GM18951 (cell line): Measurements from ENCODE around the gene RAPGEF2.

ENCODE experiments used
- POLR2A ChIP-seq: IDR thresholded peaks from 4 replicates; pipeline ENCODE4 v1.6.1; 2011; ENCODE audit warnings: mild to moderate bottlenecking; ENCODE audit not compliant: insufficient read length, insufficient read depth; ENCODE audit errors: extremely low read depth
- in situ Hi-C: fragments of 300-500 bp; cut with MboI; formaldehyde crosslinking; loops from one replicate; pipeline ENCODE4 v1.12.0; 2022; ENCODE audit warnings: low sequenced_read_pairs, mixed read lengths, inconsistent platforms; ENCODE audit not compliant: unreplicated experiment

The RAPGEF2 gene

DNA sequence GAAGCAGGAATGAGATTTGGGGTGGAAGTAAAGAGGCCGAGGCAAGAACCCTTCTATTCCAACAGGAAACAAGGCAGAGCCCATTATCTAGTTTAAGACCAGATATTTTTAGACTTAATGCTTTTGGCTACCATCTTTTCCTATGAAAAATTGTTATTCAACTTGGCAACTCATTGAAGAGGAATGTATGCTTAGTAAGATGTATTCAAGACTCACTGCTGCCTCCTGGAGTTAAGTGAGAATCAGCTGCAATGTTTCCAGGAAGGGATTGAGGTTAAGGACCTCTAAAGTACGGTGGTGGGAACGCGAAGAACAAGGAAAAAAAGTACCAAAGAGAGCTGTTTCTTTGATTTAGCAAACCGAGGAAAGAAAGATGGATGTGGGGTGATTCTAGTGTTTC is 89.1 kb downstream of the RAPGEF2 start:
- TF ChIP-seq POLR2A: no peak
- in situ Hi-C loops: loop anchor here (25.0 kb wide), 1 partner anchor 455 kb away; no protein-coding TSS in a partner anchor

GRCh38 chr4:159193046-159193620 is 90.3 kb downstream of the RAPGEF2 start:
- in situ Hi-C loops: loop anchor here (25.0 kb wide), 1 partner anchor 456 kb away; no protein-coding TSS in a partner anchor
- TF ChIP-seq POLR2A: no peak

GRCh38 chr4:159195361-159195769 is 92.5 kb downstream of the RAPGEF2 start:
- no peak for TF ChIP-seq POLR2A
- in situ Hi-C loops: loop anchor here (25.0 kb wide), 1 partner anchor 458 kb away; no protein-coding TSS in a partner anchor

- in situ Hi-C loops: loop anchor here (25.0 kb wide), 1 partner anchor 460 kb away; no protein-coding TSS in a partner anchor
These were observed 94.5 kb downstream of the RAPGEF2 start for GRCh38 chr4:159197260-159197884.

DNA sequence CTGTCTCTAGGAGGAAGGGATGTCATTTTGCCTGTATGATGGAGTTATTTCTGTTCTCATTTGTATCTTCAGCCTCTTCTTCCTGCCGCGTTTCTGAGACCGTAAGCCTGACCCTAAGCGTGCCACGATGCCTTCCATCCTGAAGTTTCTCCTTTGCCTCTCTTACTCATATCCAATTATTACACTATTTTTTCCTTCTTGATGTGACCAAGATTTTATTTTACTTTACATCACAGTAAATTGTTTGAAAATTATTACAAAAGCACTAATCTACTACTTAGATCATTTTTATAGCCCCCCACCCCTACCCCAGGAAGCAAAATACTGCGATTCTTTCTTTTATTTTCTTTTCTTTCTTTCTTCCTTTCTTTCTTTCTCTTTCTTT is 95.0 kb downstream of the RAPGEF2 start:
- TF ChIP-seq POLR2A: no peak
- in situ Hi-C loops: loop anchor here (25.0 kb wide), 1 partner anchor 461 kb away; no protein-coding TSS in a partner anchor

More at GRCh38 chr4:159197260-159197884, 94.5 kb downstream of the RAPGEF2 start:
- TF ChIP-seq POLR2A: no peak

DNA sequence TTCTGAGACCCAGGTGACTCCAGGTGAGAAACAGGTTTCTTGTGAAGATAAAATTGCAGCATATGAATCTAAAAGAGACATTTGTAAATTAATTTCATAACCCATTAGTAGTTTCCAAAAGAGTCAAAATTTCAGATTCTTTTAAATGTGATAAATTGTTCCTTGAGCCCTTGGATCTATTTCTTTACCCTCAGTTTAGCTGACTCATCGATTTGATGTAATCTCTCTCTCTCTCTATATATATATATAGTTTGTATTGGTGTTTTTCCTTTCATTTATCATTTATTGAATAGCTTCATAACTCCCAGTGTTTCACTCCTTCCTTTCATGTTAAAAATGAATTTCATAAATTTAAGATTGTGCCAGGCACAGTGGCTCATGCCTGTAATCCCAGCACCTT is 96.9 kb downstream of the RAPGEF2 start:
- no peak for TF ChIP-seq POLR2A
- in situ Hi-C loops: loop anchor here (25.0 kb wide), 1 partner anchor 463 kb away; no protein-coding TSS in a partner anchor

DNA sequence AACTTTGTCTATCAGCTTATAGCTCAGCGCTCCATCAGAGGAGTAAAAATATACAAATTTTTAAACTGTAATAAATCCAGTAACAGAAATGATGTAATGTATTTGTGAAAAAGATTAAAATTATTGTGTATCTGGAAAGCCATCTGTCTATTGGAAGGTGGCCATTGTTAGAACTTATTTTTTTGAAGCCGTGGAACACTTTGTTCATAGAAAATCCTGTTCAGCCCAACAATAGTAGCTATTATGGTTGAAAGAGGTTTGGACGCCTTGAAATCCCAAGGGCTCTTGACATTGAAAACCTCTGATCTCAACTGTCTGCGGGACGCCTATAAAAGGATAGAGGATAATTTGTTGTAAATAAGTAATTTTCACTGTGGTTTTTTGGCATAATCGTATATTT is 98.3 kb downstream of the RAPGEF2 start:
- TF ChIP-seq POLR2A: no peak
- in situ Hi-C loops: no loop called here

DNA sequence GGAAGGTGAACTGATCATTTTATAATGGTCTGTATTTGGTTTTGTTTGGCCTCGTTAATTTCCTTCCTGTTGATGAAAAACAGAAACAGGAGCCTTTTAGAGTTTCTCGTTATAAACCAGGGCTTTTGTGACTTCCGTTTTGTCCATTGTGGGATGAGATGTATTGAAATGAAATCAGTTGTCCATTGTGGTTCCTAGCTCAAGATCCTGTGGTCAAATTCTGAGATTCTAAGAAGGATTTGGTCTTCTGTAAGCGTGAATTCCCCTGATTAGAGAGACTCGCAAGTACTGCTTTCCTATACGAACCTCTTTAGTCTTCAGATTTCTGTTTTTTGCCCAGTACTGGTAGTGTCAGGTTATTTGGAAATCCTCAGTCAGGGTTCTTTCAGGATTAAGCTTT is 101.7 kb downstream of the RAPGEF2 start:
- no peak for TF ChIP-seq POLR2A
- in situ Hi-C loops: no loop called here

GRCh38 chr4:159205466-159205865 is 102.6 kb downstream of the RAPGEF2 start:
- no peak for TF ChIP-seq POLR2A
- in situ Hi-C loops: no loop called here

GRCh38 chr4:159206427-159206871 is 103.6 kb downstream of the RAPGEF2 start:
- in situ Hi-C loops: no loop called here

GRCh38 chr4:159209249-159209648 is 106.4 kb downstream of the RAPGEF2 start:
- TF ChIP-seq POLR2A: no peak
- in situ Hi-C loops: no loop called here

More at GRCh38 chr4:159206427-159206871, 103.6 kb downstream of the RAPGEF2 start:
- no peak for TF ChIP-seq POLR2A

DNA sequence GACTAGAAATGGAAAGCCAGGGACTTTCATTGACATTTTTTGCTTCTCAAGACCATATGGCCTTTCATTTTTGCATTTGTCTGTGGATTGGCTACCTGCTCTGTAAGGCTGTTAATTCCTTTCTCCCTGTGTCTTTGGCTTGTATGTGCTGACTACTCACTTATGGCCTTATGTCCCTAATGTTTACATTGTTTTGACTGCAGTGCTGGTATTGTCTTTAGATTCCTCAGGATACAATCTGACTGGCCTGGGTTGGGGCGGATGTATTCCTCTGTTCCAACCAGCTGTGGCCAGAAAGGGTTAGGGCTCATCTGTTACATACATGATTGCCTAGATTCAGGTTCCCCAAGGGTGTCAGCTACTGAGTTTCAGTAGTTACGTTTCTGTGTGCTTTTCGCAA is 108.1 kb downstream of the RAPGEF2 start:
- in situ Hi-C loops: no loop called here
- no peak for TF ChIP-seq POLR2A

DNA sequence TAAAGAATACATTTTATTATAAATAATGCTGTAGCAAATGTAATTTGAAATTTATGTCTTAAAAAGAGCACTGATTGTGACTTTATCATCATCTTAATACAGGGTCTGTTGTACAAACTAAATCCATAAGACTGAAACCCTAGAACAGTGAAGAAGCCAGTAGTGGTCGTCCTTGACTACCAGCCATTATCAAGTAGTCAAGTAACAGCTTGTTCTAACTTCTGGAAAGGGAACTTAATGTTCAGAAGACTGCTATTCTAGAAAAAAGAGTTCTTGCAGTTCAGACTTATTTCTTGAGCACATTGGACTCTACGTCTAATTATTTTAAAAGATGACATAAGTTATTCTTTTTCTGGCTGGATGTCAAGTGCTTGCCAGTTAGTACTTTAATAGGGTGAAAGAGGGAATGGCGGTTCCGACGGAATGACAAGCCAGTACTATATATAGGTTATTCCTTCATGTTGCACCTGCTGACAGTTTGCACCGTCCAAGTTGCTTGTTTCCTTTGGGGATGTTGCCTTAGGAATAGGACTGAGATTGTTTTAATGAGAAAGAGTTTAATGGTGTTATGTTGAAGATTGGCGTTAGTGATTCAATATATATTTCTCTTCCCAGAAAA is 109.9 kb downstream of the RAPGEF2 start:
- TF ChIP-seq POLR2A: no peak
- in situ Hi-C loops: no loop called here
